Measurements from ENCODE around the gene DACH1. TPM values are rescaled to one million over a fixed set of nuclear protein-coding genes. Genes with fewer than 3 reads are reported as not detected.

The DACH1 gene
- total RNA-seq, 1 donor from 2014 or later: not detected

GRCh38 chr13:71831716-71832115 lies 35.3 kb downstream of the DACH1 start:
- DNase-seq (ENCODE audit: low read depth): no peak
- no peak for FAIRE-seq
- TF ChIP-seq, protein P1, sequence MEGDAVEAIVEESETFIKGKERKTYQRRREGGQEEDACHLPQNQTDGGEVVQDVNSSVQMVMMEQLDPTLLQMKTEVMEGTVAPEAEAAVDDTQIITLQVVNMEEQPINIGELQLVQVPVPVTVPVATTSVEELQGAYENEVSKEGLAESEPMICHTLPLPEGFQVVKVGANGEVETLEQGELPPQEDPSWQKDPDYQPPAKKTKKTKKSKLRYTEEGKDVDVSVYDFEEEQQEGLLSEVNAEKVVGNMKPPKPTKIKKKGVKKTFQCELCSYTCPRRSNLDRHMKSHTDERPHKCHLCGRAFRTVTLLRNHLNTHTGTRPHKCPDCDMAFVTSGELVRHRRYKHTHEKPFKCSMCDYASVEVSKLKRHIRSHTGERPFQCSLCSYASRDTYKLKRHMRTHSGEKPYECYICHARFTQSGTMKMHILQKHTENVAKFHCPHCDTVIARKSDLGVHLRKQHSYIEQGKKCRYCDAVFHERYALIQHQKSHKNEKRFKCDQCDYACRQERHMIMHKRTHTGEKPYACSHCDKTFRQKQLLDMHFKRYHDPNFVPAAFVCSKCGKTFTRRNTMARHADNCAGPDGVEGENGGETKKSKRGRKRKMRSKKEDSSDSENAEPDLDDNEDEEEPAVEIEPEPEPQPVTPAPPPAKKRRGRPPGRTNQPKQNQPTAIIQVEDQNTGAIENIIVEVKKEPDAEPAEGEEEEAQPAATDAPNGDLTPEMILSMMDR (IDR thresholded peaks at IDR 0.05; ENCODE audit: insufficient read depth, low read length, severe bottlenecking): no peak
- Histone ChIP-seq H3K36me3 (ENCODE audit: control insufficient read depth, insufficient read depth, low read length) (no peaks in the 10 kb centered on the region), H3K27me3 (ENCODE audit: control insufficient read depth, insufficient read depth, low read length) (no peaks in the 10 kb centered on the region), H3K4me3 (ENCODE audit: low read depth, low read length) (no peak overlapping the region)

GRCh38 chr13:71830736-71831135 lies 36.3 kb downstream of the DACH1 start:
- no peak for DNase-seq (ENCODE audit: low read depth)
- Histone ChIP-seq H3K4me3 (ENCODE audit: low read depth, low read length) (no peak overlapping the region), H3K27me3 (ENCODE audit: control insufficient read depth, insufficient read depth, low read length) (no peaks in the 10 kb centered on the region), H3K36me3 (ENCODE audit: control insufficient read depth, insufficient read depth, low read length) (no peaks in the 10 kb centered on the region)
- TF ChIP-seq, protein P1 (IDR thresholded peaks at IDR 0.05; ENCODE audit: insufficient read depth, low read length, severe bottlenecking): no peak
- FAIRE-seq: no peak

DNA sequence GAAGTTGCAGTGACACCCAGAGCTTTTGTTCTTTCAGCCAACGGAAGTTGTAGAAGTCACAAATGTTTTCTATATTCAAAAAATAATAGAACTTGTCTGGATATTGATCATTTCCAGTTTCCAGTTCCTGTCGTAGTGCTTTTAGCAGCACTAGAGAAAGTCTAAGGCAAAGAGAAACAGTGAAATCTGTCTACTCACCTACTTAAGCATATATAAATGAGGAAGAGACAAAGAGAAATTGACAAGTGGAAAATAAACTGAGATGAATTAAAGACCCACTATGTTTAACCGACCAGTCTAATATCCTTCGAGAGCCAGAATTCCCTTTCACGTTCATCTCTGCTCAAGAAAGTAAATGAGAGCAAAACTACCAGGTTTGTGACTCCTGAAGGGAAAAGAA lies 36.7 kb downstream of the DACH1 start:
- no peak for FAIRE-seq

DNA sequence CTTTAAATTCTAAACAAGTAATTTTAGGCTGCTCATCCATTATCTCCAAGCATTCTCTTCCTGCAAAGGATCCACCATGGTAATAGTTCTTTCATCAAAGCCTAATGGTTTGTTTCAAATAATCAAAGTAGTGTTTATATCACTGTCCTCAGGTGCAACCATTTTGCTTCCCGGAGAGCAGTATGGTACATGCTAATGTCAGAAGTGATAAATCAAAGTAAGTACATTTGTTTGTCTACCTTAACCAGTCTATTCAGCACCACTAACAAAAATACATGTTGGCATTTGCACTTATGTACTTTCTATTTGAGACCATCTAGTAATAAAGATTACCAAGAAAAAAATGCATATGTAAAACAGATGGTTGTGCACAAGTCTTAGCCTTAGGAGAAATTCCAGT lies 37.5 kb downstream of the DACH1 start:
- Histone ChIP-seq H3K36me3 (ENCODE audit: control insufficient read depth, insufficient read depth, low read length) (no peaks in the 10 kb centered on the region), H3K27me3 (ENCODE audit: control insufficient read depth, insufficient read depth, low read length) (no peaks in the 10 kb centered on the region), H3K4me3 (ENCODE audit: low read depth, low read length) (no peak overlapping the region)
- DNase-seq (ENCODE audit: low read depth) (no peak), FAIRE-seq (no peak)
- TF ChIP-seq, protein P1 (IDR thresholded peaks at IDR 0.05; ENCODE audit: insufficient read depth, low read length, severe bottlenecking): no peak

More for the DNA sequence above, 36.7 kb downstream of the DACH1 start:
- Histone ChIP-seq H3K36me3 (ENCODE audit: control insufficient read depth, insufficient read depth, low read length) (no peaks in the 10 kb centered on the region), H3K4me3 (ENCODE audit: low read depth, low read length) (no peak overlapping the region), H3K27me3 (ENCODE audit: control insufficient read depth, insufficient read depth, low read length) (no peaks in the 10 kb centered on the region)
- no peak for DNase-seq (ENCODE audit: low read depth)
- TF ChIP-seq, protein P1 (IDR thresholded peaks at IDR 0.05; ENCODE audit: insufficient read depth, low read length, severe bottlenecking): no peak

GRCh38 chr13:71828564-71828963 lies 38.4 kb downstream of the DACH1 start:
- TF ChIP-seq, protein P1 (IDR thresholded peaks at IDR 0.05; ENCODE audit: insufficient read depth, low read length, severe bottlenecking): no peak
- no peak for DNase-seq (ENCODE audit: low read depth)
- no peak for FAIRE-seq
- H3K4me3 ChIP-seq (ENCODE audit: low read depth, low read length): no peak overlapping the region
- no peaks in the 10 kb centered on the region for H3K36me3 ChIP-seq (ENCODE audit: control insufficient read depth, insufficient read depth, low read length)
- no peaks in the 10 kb centered on the region for H3K27me3 ChIP-seq (ENCODE audit: control insufficient read depth, insufficient read depth, low read length)

DNA sequence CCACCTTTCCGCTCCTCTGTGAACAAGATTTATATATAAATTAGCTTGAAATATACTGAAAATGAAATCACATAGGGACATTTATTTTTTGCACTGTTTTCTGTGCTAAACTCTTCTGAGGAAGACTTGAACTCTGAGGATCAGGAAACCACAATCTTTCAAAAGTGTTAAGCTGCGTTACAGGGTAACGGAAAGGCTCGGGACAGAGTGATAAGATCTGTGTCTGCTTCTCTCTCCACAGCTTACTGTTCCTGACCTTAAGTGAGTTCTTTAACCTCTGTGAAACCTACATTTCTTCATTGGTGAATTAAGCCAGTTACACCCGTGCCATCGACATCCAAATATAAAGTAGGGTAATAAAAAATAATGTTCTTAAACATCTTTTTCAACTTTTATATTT lies 38.9 kb downstream of the DACH1 start:
- Histone ChIP-seq H3K36me3 (ENCODE audit: control insufficient read depth, insufficient read depth, low read length) (no peaks in the 10 kb centered on the region), H3K4me3 (ENCODE audit: low read depth, low read length) (no peak overlapping the region), H3K27me3 (ENCODE audit: control insufficient read depth, insufficient read depth, low read length) (no peaks in the 10 kb centered on the region)
- no peak for FAIRE-seq
- DNase-seq (ENCODE audit: low read depth): no peak
- TF ChIP-seq, protein P1 (IDR thresholded peaks at IDR 0.05; ENCODE audit: insufficient read depth, low read length, severe bottlenecking): no peak

All from bronchial epithelial cell (primary cell).